Lower leg skin (tissue), 3 donors: ENCODE data around the gene JAML.

Experiments
- POLR2A ChIP-seq, 2 donors: fragments of 450-650 bp; IDR thresholded peaks; one replicate each; pipeline ENCODE4 v1.6.1; 2016 to 2017; ENCODE audit warnings: antibody characterized with exemption in 2 of 2, mild to moderate bottlenecking in 1 of 2, moderate library complexity in 1 of 2
- TF ChIP-seq, protein P1 (sequence below), 3 donors: fragments of 450-650 bp; IDR thresholded peaks; one replicate each; pipeline ENCODE4 v1.5.1; 2016; ENCODE audit warnings: antibody characterized with exemption in 3 of 3, mild to moderate bottlenecking in 3 of 3, moderate library complexity in 2 of 3

GRCh38 chr11:118260353-118260752 lies 35.5 kb upstream of the JAML start:
- TF ChIP-seq, protein P1, sequence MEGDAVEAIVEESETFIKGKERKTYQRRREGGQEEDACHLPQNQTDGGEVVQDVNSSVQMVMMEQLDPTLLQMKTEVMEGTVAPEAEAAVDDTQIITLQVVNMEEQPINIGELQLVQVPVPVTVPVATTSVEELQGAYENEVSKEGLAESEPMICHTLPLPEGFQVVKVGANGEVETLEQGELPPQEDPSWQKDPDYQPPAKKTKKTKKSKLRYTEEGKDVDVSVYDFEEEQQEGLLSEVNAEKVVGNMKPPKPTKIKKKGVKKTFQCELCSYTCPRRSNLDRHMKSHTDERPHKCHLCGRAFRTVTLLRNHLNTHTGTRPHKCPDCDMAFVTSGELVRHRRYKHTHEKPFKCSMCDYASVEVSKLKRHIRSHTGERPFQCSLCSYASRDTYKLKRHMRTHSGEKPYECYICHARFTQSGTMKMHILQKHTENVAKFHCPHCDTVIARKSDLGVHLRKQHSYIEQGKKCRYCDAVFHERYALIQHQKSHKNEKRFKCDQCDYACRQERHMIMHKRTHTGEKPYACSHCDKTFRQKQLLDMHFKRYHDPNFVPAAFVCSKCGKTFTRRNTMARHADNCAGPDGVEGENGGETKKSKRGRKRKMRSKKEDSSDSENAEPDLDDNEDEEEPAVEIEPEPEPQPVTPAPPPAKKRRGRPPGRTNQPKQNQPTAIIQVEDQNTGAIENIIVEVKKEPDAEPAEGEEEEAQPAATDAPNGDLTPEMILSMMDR (IDR thresholded peaks at IDR 0.05), result no peak
- TF ChIP-seq POLR2A (IDR thresholded peaks at IDR 0.05), result no peak
